ENCODE measurements around the gene TCP11L2.
"Not testable (repeated sequence)": the region's sequence is repeated elsewhere in the genome, so short reads cannot be mapped to it uniquely, and the experiment has no call there.

Gene TCP11L2

DNA sequence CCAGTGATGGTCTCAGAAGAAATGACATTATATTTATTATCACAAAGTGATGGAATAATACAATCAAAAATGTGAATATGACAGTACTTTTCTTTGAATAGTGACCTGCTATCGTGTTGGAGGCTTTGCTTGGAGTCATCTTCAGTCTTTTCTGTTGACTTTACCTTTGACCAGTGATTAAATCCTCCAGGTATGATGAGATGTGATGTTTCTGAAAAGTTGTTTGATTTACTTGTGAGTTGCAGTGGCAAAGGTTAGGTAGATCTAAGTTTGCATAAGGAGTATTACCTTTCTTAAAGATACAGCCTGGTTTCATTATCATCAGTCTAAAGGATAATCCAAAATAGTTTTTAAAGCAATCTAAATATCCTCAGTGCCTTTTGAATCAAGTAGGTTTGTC lies 4.6 kb downstream of the TCP11L2 start:
- DNase-seq (ENCODE audit: low read depth, low spot score) = no peak

DNA sequence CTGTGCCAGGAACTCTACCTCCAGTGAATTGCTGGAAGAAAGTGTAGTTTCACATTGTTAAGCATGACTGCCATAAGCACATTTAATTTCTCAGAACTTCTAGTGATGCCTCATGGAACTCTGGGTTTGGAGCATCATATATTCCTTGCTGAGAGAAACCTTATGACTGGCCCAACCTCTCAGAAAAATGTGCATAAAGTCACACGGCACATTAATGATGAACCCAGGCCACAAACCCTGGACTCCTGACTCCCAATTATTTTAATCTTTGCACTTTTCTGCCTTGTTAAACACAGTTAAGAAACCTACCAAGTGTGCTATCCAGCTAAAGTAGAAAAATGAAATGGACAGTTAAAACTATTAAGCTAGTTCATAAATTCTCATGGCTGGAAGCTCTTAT lies 5.6 kb downstream of the TCP11L2 start:
- DNase-seq (ENCODE audit: low read depth, low spot score) = no peak

DNA sequence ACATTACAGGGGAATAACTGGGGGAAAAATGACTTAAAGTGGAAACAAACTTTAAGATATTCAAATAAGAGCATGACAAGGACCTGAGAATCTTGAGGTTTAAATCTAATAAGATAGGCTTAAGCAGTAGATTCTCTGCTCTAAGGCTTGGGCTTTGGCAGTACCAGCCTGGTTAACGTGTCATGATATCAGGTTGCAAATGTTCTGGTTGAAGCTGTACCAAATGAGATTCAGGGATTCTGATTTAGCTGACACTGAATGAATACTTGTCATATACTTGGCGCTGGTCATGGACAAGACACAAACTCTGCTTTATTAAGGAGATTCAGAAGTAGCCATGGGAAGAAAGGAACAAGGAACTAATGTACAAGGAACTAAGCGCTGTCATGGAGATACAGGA lies 6.1 kb downstream of the TCP11L2 start:
- DNase-seq (ENCODE audit: low read depth, low spot score) = no peak

DNA sequence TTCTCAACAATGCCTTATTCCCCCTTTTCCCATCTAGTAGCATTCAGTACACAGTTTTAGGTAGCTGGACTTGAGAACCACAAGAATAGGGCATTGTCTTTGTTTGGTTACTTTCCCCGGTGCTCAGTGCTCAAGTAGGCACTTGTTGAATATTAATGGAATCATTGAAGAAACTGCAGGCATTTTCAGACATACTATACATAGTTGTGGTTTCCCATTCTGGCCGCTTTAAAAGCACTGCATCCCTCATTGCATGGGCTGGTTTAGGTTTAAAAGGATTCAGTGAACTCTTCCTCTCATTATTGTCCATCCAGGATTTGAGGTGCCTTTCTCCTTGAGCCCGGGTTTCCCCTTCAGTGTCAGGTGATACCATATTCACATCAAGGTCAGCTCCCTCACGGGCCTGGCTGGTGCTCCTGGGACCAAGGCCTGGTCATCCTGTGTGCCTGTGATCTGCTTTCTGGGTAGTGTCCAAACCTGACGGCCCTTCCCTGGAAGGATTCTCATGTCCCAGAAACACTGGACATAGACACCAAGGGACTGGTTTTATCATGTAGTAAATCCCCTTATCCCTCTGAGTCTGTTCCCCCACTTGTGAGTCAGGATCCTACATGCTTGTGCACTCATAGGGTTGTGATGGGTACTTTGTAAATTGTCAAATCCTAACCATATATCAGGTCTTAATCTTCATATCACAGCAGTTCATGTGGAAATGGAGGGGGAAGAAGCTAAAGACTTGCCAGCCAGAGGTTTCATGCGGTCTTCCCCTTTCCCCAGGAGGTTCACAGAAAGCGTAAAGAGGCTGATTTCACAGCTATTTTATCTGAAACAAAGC lies 7.4 kb downstream of the TCP11L2 start:
- no peak for DNase-seq (ENCODE audit: low read depth, low spot score)

DNA sequence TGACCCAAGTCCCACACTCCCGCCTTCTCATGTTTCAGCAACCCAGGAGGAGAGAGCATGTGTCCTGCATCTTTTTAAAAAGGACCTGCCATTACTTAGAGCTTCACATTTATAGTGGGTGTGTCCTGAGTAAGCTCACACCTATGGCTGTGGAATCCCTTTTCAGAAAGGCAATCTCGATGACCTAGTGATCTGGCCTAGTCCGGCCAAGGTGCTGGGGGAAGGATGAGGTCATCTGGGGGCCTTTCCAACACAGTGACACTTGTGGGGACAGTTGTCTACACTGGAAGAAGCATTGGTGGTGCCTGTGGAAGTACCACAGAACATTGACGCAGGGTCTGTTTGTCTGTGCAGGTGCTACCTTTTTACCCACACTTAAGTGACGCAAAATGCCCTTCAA lies 8.2 kb downstream of the TCP11L2 start:
- DNase-seq (ENCODE audit: low read depth, low spot score) = no peak

DNA sequence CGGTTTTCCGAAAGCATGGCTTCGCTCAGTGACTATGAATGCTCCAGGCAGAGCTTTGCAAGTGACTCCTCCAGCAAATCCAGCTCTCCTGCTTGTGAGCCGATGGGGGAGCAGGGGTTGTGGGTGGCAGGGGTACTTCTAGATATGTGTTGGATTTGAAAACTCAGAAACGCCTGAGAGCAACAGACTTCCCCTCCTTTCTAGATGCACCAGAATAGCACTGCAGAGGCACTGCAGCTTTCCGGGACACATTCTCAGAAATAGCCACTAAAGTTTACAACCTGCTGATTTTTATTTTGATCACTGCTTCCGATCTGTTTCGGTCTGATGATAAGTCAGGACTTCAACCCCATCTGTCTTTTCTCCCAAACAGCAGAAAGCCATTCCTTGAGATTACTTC lies 8.6 kb downstream of the TCP11L2 start:
- no peak for DNase-seq (ENCODE audit: low read depth, low spot score)

DNA sequence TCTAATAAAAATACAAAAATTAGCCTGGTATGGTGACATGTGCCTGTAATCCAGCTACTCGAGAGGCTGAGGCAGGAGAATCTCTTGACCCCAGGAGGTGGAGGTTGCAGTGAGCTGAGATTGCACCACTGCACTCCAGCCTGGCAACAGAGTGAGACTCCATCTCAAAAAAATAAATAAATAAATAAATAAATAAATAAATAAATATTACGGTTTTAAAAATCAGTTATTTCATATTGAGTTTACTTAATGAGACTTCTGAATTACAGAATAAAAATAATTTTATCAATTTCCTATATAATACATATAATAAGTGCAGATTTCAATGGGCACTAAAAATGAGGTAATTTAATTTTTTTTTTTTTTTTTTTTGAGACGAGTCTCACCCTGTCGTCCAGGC lies 10.9 kb downstream of the TCP11L2 start:
- DNase-seq (ENCODE audit: low read depth, low spot score) = not testable (repeated sequence)

DNA sequence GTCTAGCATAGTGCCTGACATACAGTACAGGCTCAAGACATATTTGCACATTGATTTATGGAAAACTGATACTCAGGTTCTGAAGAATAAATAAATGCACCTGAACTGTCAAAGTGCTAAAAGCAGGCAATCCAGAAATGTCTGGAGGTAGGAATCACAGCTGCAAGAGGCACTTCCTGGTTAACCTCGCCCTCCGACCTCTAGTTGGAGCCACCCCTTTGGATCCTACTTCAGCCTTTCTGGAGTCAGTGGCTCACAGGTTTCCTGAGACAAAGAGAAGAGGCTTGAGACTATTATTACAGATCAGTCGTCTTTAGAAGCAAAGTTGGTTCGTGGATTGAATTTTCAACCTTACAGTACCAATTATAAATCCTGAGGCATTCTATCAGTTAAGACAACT lies 13.0 kb downstream of the TCP11L2 start:
- DNase-seq (ENCODE audit: low read depth, low spot score) = no peak

DNA sequence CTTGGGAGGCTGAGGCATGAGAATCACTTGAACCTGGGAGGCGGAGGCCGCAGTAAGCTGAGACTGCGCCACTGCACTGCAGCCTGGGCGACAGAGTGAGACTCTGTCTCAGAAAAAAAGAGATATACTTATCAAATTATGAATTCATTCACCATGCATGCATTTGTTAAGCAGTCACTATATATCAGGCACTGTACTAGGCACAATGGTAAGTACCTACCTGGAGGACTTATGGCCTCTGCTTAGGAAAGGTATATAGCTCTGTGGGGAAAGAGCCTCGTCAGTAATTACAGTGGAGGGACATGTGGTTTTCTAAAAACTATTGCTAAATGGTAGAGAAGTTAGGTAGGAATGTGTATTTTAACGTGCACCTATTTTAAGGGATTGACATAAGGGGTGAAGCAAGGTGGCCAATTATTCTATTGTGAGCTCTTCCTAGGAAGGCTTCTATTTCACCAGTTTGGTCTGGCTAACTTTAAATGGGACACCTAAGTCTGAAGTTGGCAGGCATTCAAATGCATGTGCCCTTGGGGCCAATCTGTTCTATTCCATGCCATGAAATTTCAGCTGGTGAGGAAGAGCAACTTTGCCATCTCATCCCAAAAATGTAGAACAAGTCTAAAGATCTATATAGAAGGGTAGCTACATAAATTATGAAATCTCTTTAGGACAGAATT lies 15.0 kb downstream of the TCP11L2 start:
- DNase-seq (ENCODE audit: low read depth, low spot score) = no peak

DNA sequence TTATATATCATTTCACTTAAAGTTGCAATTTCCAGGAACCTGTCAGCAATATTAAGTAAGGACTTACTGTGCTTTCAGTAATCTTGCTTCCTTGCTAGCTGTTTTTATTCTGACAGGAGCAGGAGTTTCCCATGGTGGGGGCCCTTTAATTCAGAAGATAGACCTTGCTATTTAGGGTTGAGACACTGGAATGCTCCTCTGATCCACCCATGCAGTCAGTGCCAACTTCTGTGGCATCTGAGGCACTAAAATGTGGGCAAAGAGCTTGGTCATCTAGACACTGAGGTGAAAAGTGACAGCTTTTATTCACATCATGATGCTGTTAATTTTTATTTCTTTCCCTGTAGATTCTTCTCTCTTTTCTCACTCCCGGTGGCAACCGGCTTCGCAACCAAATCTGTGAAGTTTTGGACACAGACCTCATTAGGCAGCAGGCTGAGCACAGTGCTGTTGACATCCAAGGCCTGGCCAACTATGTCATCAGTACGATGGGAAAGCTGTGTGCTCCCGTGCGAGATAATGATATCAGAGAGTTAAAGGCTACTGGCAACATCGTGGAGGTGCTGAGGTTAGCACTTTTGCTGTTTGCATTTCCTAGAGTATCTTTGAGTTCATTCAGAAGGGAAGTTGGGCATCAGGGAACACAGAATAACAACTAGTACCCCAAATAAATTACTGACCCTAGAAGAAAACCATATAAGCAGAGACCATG lies 18.8 kb downstream of the TCP11L2 start:
- no peak for DNase-seq (ENCODE audit: low read depth, low spot score)

DNA sequence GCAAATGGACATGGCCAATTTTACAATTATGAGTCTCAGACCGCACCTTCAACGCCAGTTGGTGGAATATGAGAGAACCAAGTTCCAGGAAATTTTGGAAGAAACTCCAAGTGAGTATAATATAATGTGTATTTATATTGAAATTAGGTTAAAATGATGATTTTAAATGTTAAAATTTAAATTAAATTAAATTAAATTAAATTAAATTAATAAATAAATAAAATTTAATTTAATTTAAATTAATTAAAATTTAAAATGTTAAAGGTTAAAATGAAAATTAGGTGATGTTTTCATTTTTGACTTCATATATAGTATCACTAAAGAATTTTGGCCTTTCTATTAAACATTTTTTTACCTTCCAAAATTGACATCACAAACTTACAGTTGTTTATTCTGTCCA lies 21.0 kb downstream of the TCP11L2 start:
- no peak for DNase-seq (ENCODE audit: low read depth, low spot score)

DNA sequence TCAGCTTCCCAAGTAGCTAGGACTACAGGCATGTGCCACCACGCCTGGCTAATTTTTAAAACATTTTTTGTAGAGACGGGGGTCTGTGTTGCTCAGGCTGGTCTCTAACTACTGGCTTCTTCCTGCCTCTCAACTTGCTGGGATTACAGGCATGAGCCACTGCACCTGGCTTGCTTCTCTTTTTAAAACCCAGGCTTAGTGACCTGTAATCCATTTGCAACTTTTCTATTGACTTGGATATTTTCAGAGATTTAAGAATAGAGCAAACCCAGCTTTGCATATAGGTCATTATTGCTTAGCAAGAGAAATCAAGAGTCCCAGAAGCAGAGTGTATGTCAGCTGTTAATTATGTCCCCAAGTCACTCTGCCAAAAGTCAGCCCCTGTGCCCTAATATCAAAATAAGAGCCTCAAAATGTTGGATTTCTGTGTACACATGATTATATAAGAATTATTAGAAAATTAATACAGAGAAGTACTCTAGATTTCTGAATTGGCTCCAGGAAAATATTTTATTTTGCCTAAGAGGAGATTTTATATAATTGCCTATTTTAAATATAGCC lies 24.9 kb downstream of the TCP11L2 start:
- DNase-seq (ENCODE audit: low read depth, low spot score) = no peak

DNA sequence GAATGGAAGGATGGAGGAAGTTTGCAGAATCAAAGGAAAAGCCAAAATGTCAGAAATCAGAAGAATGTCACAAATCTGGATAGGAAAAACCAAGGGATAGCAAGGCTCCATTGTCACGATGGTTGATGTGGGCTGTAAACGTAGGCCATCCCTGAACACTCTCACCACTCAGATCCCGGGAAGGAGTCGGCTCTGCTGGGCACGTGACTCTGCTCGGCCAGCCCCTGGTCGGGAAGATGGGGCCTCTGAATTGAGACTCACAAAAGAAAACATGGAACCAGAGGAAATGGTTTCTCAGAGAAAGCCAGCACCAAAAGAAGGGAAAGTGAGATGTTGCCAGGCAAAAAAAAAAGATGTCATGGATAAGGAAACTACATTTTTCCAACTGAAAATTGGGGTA lies 26.2 kb downstream of the TCP11L2 start:
- DNase-seq (ENCODE audit: low read depth, low spot score) = no peak

DNA sequence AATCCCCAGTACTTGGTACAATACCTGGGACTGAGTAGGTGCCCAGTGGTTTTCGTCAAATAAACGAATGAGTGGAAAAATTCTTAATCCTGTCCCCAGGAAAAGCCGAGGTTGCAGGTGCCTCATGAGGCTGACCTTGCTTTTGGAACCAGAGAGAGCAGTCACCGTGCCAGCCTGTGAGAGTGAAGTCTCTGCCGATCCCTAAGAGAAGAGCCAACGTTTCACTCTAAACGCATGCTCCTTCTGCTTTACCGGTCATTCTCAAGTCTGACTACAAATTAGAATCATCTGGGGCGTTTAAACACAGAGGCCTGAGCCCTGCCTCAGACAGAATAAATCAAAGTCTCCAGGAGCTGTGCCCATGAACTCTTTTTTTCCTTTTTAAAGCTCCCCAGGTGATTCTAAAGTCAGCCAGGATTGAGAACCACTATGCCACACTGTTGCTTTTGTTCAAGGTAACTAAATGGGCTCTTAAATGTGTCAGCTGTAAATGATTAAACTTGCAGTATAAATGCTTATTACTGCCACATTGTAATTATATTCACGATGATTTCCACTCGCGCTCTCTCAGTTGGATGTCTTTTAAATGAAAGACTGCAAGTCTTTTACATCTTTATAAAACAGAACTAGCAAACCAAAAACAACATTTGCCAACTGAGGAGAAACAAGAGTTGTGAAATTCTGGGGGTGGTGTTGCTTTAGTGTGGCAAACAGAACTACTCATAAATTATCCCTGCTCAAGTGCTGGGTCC lies 26.9 kb downstream of the TCP11L2 start:
- no peak for DNase-seq (ENCODE audit: low read depth, low spot score)

DNA sequence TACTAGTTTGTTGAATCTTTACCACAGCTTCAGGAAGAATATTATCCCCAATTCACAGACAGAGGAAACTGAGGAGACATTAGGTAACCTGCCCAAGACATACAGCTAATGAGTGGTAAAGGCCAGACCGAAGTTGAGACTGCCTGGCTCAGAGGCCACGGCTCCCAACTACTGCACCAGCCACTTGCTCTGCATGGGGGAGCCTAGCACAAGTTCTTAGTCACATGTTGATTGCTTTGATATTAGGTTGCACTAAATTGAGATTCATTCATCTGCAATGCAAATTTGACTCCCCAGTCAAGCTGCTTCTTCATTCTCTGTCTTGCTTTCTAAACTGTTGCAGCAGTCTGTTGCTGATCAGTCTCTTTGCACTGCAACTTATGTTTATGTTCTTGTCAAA lies 29.1 kb downstream of the TCP11L2 start:
- no peak for DNase-seq (ENCODE audit: low read depth, low spot score)

DNA sequence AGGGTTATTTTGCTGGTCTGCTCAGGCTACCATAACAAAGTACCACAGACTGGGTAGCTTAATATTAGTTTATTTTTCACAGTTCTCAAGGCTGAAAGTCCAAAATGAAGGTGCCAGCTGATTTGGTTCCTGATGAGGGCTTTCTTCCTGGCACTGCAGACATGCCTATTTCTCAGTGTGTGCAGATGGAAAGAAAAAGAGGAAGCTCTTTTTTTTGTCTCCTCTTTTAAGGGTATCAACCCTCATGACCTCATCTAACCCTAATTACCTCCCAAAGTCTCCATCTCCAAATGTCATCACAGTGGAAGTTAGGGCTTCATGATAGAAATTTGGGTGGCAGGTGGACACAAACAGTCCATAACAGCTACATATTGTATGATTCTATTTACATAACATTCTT lies 30.0 kb downstream of the TCP11L2 start:
- no peak for DNase-seq (ENCODE audit: low read depth, low spot score)

DNA sequence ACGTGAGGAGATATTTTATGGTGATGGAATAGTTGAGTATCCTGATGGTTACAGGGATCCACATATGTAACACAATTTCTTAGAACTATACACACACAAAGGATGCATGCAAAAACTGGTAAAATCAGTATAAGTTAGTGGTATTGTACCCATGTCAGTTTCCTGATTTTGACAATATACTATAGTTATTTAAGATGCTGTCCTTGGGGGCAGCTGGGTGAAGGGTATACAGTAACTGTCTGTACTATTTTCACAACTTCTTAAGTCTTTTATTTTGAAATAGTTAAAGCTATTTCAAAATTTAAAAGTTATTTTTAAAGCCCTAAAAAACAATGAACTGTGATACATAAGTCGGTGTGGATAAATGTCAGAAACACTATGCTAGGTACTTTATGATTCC lies 30.5 kb downstream of the TCP11L2 start:
- DNase-seq (ENCODE audit: low read depth, low spot score) = no peak

DNA sequence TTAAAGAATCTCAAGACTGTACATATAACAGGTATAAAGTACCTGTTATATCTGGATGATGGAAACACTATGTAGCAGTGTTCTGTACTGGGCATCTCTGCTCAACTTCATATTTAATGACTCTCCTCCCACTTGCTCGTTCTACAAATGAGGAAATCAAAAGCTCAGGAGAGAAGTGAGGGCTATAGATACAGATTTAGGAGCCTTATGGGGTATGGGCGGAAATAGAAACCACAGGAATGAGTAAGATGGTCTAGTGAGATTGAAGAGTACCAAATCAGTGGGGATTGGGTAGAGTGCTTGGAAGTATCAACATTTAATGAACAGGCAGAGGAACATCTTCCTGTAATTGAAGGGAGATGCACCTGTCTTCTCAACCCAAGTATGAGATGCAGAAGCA lies 31.2 kb downstream of the TCP11L2 start:
- DNase-seq (ENCODE audit: low read depth, low spot score) = no peak

DNA sequence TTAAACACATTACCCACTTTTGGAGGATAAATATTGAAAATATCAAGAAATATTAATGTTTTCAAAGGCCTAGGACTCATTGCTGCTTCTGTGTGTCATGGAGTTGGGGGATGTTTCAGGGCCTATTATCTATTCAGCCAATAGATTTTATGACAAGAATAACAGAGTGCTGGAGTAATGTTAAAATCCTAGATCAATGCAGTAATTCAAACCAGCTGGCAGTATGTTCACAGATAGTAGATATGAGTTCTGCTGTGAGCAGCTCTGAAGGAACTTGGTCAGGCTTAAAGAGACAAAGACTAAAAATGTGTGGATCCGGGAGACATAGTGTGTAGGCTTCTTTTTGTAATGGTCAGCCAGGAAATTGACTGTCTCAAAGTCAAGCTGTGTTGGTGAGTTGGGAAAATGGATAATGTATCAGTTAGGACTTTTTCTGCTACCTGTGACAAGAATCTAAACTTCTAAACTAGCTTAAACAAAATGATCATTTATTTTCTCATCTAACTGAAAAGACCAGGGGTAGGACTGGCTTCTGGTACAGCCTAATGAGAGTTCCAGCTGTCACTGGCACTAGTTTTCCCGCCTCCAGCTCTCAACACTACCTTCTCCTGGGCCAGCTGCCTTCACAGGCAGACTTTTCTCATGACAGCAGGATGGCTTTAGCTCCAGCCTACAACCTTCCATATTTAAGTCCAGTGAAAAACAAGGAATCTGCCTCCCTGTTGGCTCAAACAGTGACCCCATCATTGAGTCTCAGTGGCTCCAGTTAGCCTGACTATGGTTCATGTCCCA lies 38.7 kb downstream of the TCP11L2 start:
- no peak for DNase-seq (ENCODE audit: low read depth, low spot score)

DNA sequence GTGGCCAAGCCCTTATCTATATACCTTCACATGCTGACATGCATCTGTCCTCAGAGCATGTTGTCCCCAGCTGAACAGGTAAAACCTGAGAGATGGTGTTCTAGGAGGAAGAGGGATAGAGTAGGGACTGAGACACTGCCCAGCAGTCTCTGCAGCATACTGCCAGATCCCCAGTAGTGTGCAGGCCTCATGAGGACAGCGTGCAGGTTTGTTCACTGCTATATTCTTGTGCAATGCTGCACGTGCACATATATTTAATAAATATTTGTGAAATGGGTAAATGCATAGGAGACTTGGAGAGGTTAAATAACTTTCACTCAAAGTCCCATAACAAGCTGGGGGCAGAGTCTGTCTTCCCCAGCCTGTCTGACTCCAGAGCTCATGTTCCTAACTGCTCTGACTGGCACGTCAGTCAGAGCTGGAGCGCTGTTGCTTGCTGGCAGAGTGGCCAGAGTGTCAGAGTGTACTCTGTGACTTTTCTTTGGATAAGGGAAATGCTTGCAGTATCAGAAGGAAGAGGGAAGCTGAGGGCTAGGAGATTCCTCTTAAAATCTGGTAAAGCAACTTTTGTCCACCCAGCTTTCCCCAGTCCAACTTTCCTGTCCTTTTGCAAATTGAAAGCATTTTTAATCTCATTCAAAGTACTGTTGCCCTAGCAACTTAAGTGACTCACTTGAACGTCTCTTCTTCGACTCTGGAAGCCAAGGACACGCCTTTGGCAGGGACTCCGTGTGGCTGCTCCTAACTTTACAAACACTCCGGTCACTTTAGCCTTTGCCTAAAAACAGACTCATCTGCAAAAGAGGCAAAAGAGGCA lies 40.1 kb downstream of the TCP11L2 start:
- no peak for DNase-seq (ENCODE audit: low read depth, low spot score)

Measured in brain pericyte (primary cell).